Lower leg skin (tissue), 4 donors: ENCODE results near the gene PLXNA2. TPM values are rescaled to one million over a fixed set of nuclear protein-coding genes. Genes with fewer than 3 reads are reported as not detected.

Source experiments
- DNase-seq, 2 donors: peaks; one replicate each; pipeline ENCODE4 v3.0.0-alpha.2; 2019; ENCODE audit warnings: low spot score in 2 of 2
- H3K4me3 ChIP-seq: fragments of 200-600 bp; sonication (generic); 2 replicates; pipeline ENCODE4 v1.5.1; 2017; ENCODE audit warnings: mild to moderate bottlenecking, low read depth; ENCODE audit not compliant: poor library complexity, severe bottlenecking
- CTCF ChIP-seq, 3 donors: fragments of 450-650 bp; IDR thresholded peaks; one replicate each; pipeline ENCODE4 v1.5.1; 2016; ENCODE audit warnings: antibody characterized with exemption in 3 of 3, mild to moderate bottlenecking in 3 of 3, moderate library complexity in 2 of 3
- POLR2A ChIP-seq, 2 donors: fragments of 450-650 bp; IDR thresholded peaks; one replicate each; pipeline ENCODE4 v1.6.1; 2016 to 2017; ENCODE audit warnings: antibody characterized with exemption in 2 of 2, mild to moderate bottlenecking in 1 of 2, moderate library complexity in 1 of 2
- WGBS, 2 donors: methylation state at CpG; one replicate each; pipeline ENCODE4 v1.1.5; 2018; 5-methylcytosine and 5-hydroxymethylcytosine counted together
- intact Hi-C: fragments of 100-400 bp; cut with DNase I; formaldehyde crosslinking; loops from one replicate; pipeline ENCODE4 v1.15.0; 2023; ENCODE audit warnings: low total_unique reads
- total RNA-seq, 4 donors: library from RNA; depleted of rRNA; stranded (reverse); fragments of >200 nt; gene quantifications; one replicate each; pipeline ENCODE4 v1.1.0, GENCODE V29; 2016

The PLXNA2 gene
- total RNA-seq, 4 donors from 2014 or later, result 27.4 to 44.2 (median 36.9) TPM

- TF ChIP-seq POLR2A (IDR thresholded peaks at IDR 0.05) (no peak), CTCF (IDR thresholded peaks at IDR 0.05) (no peak)
- no peak for DNase-seq
- intact Hi-C loops, result no loop called here
- H3K4me3 ChIP-seq, result no peak overlapping the region
- WGBS, 2 donors, result 80 to 88% methylated on average over 5 of the region's 5 CpGs
Measured at GRCh38 chr1:207992677-207993236, 251.4 kb downstream of the PLXNA2 start.

GRCh38 chr1:207991583-207992026 is 252.6 kb downstream of the PLXNA2 start:
- H3K4me3 ChIP-seq, result no peak overlapping the region
- no peak for TF ChIP-seq CTCF (IDR thresholded peaks at IDR 0.05)
- no peak for TF ChIP-seq POLR2A (IDR thresholded peaks at IDR 0.05)
- intact Hi-C loops, result no loop called here
- DNase-seq, result no peak
- 74 to 80% methylated on average over 5 of the region's 5 CpGs for WGBS, 2 donors

- H3K4me3 ChIP-seq, result no peak overlapping the region
- TF ChIP-seq CTCF (IDR thresholded peaks at IDR 0.05) (no peak), POLR2A (IDR thresholded peaks at IDR 0.05) (no peak)
- 80 to 84% methylated on average over 16 of the region's 16 CpGs for WGBS, 2 donors
- intact Hi-C loops, result no loop called here
- no peak for DNase-seq
Measured at GRCh38 chr1:207990876-207991582, 253.2 kb downstream of the PLXNA2 start.

GRCh38 chr1:207990455-207990854 is 253.7 kb downstream of the PLXNA2 start:
- DNase-seq, result no peak
- 95% methylated on average over 5 of the region's 5 CpGs for WGBS, 2 donors
- no peak for TF ChIP-seq CTCF (IDR thresholded peaks at IDR 0.05)
- no peak for TF ChIP-seq POLR2A (IDR thresholded peaks at IDR 0.05)
- H3K4me3 ChIP-seq, result no peak overlapping the region
- intact Hi-C loops, result no loop called here

GRCh38 chr1:207988326-207989165 is 255.6 kb downstream of the PLXNA2 start:
- WGBS, 2 donors, result 92 to 93% methylated on average over 10 of the region's 10 CpGs
- H3K4me3 ChIP-seq, result no peak overlapping the region
- TF ChIP-seq POLR2A (IDR thresholded peaks at IDR 0.05) (no peak), CTCF (IDR thresholded peaks at IDR 0.05) (no peak)
- intact Hi-C loops, result no loop called here
- no peak for DNase-seq
